Motor neuron (in vitro differentiated cells): ENCODE measurements around the gene F7. TPM values are rescaled to one million over a fixed set of nuclear protein-coding genes. Genes with fewer than 3 reads are reported as not detected.
A peak's percentile ranks its signal among the peaks of the same experiment; 100 is the strongest.
"Not testable (repeated sequence)": the region's sequence is repeated elsewhere in the genome, so short reads cannot be mapped to it uniquely, and the experiment has no call there.

ENCODE experiments used
- ATAC-seq, 8 experiments: fragments of 200-7000 bp; cut with Tn5 transposase; replicated peaks in 6 of 8; 2 replicates each; pipeline ENCODE4 v1.8.0; 2021; ENCODE audit warnings: mild to moderate bottlenecking in 8 of 8, moderate library complexity in 8 of 8
- H3K27ac ChIP-seq, 2 donors: fragments of 250-450 bp; sonication (Bioruptor Pico); 2 replicates each; pipeline ENCODE4 v1.9.0; 2021; ENCODE audit warnings: antibody characterized with exemption in 2 of 2, mild to moderate bottlenecking in 2 of 2, moderate library complexity in 1 of 2
- H3K4me1 ChIP-seq, 2 donors: fragments of 250-450 bp; sonication (Bioruptor Pico); replicated peaks in 1 of 2; 2 replicates each; pipeline ENCODE4 v1.6.1; 2021; ENCODE audit warnings: antibody characterized with exemption in 2 of 2, mild to moderate bottlenecking in 2 of 2, moderate library complexity in 1 of 2
- H3K4me3 ChIP-seq, 5 donors: fragments of 250-450 bp; sonication (Bioruptor Pico); 2 replicates each; pipeline ENCODE4 v1.9.0; 2021; ENCODE audit warnings: antibody characterized with exemption in 5 of 5, mild to moderate bottlenecking in 5 of 5, moderate library complexity in 4 of 5
- WGBS, 10 experiments: fragments of 450-650 bp; shearing (Covaris generic); methylation state at CpG; one replicate each; pipeline ENCODE4 v1.0.0; 2022; 5-methylcytosine and 5-hydroxymethylcytosine counted together
- in situ Hi-C, 9 experiments: fragments of 400-800 bp; cut with MboI; loops; one replicate each; pipeline ENCODE4 v1.15.0; 2021; ENCODE audit warnings: low sequenced_read_pairs in 9 of 9, low pct_unique_long_range_greater_than_20kb in 2 of 9; ENCODE audit not compliant: unreplicated experiment in 9 of 9
- total RNA-seq, 8 experiments: library from RNA; unstranded; fragments of 300-600 nt; gene quantifications; 2 replicates each; pipeline versions ENCODE4 v1.2.3 to v1.2.4, GENCODE V29; 2022

F7 gene
- total RNA-seq, 8 experiments from 2014 or later = 0.14 to 0.76 (median 0.28) TPM

DNA sequence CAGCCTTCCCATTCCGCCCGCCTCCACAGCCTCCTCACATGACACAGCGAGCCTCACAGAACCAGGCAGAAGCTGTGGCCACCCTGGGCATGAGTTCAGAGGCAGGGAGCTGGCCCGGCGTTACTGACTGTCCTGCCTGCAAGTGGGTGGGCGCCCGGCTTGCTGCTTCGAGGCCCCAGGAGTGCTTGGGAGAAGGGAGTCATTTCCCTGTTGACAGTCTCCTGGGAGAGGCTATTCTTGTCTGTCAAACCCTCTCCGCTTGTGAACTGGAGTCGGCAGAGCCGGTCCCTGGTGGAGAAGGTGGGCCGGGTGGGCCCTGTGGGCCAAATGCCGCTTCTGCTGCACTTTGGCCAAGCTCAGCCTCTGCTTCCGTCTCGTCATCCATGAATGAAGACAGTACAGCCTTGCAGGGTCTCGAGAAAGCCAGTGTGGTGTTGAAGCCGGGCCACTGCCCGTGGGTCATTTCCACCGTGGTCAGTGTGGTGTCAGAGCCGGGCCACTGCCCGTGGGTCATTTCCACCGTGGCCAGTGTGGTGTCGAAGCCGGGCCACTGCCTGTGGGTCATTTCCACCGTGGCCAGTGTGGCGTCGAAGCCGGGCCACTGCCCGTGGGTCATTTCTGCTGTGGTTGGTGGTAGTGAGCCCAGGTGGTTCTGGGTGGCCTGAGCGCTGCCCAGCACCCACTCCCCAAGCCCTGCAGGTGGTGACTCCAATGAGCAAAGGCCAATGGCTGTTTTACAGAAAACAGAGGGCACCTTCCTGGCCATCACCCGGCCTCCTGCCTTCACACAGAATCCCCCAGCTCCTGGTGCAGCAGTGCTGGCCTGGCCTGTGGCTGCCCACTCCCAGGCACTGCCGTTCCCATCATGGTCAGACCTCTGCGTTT lies 13.5 kb upstream of the F7 start:
- peaks cover 5 to 6% of the 10 kb centered on the region in 2 donors for H3K4me1 ChIP-seq
- no peak for ATAC-seq
- 49 to 100% (median 91%) methylated on average over 2 to 11 of the region's 33 CpGs; no CpG with 5 or more reads in 4 of the 10 experiments for WGBS, 10 experiments
- H3K27ac ChIP-seq = no peak overlapping the region
- in situ Hi-C loops = no loop called here
- H3K4me3 ChIP-seq = no peak overlapping the region

- ATAC-seq = no peak
- no peak overlapping the region for H3K27ac ChIP-seq
- in situ Hi-C loops = no loop called here
- peaks cover 5 to 12% of the 10 kb centered on the region in 2 donors for H3K4me1 ChIP-seq
- 60 to 79% (median 70%) methylated on average over 1 to 3 of the region's 25 CpGs; no CpG with 5 or more reads in 6 of the 10 experiments for WGBS, 10 experiments
- H3K4me3 ChIP-seq = no peak overlapping the region
These were observed 12.6 kb upstream of the F7 start for GRCh38 chr13:113092776-113093579.

- in situ Hi-C loops = no loop called here
- WGBS, 10 experiments = 67 to 89% (median 73%) methylated on average over 2 to 21 of the region's 29 CpGs; no CpG with 5 or more reads in 6 of the 10 experiments
- no peak overlapping the region for H3K27ac ChIP-seq
- no peak for ATAC-seq
- peaks cover 5 to 12% of the 10 kb centered on the region in 2 donors for H3K4me1 ChIP-seq
- H3K4me3 ChIP-seq = no peak overlapping the region
These were observed 11.8 kb upstream of the F7 start for GRCh38 chr13:113093580-113094409.

GRCh38 chr13:113094410-113094800 lies 11.2 kb upstream of the F7 start:
- WGBS, 10 experiments = no CpG with 5 or more reads among the region's 14 CpGs
- no peak for ATAC-seq
- Histone ChIP-seq H3K4me1 (peaks cover 5 to 12% of the 10 kb centered on the region in 2 donors), H3K27ac (no peak overlapping the region), H3K4me3 (no peak overlapping the region)
- in situ Hi-C loops = no loop called here

DNA sequence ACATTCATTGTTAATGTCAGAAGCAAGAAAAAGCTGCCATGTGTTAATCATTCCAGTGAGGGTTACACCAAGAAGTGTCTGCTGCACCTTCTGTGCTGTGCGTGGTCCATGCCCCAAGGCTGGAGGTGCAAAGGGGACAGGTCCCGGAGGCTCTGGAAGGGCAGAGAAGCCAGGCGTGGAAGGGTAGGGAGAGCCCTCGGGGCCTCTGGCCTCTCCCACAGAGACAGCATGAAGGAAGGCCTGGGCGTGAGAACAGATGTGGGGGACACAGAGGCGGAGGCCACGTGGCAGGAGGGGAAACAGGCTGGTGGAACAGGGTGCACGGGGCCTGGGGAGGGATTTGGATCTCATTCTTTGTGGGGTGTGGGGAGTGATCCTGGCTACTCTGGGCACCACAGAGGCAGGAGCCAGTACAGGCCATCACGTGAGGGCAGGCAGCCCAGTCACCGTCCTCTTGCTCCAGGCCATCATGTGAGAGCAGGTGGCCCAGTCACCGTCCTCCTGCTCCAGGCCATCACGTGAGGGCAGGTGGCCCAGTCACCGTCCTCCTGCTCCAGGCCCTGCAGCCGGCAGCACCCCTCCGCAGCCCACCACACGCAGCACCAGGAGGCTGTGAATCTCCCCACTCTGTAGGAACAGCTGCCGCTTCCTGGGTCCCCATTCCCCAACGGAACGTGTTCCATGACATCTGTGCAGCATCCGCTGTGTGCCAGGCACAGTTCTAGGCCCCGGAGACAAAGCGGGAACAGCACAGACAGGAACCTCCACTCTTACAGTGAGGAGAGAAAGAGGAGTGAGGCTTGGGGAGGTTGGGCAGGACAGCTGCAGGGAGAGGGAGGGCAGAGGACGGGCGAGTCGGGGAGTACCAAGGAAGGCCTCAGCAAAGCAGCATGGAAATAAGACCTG lies 10.2 kb upstream of the F7 start:
- ATAC-seq = peak in 1 of 8 experiments; percentile 5
- in situ Hi-C loops = no loop called here
- H3K27ac ChIP-seq = no peak overlapping the region
- no peak overlapping the region for H3K4me3 ChIP-seq
- peaks cover 5 to 12% of the 10 kb centered on the region in 2 donors for H3K4me1 ChIP-seq
- 20 to 94% (median 55%) methylated on average over 1 to 8 of the region's 25 CpGs; no CpG with 5 or more reads in 6 of the 10 experiments for WGBS, 10 experiments

- H3K4me1 ChIP-seq = peaks cover 5 to 12% of the 10 kb centered on the region in 2 donors
- in situ Hi-C loops = no loop called here
These were observed 9.4 kb upstream of the F7 start for GRCh38 chr13:113096052-113096744.

GRCh38 chr13:113096745-113097305 lies 8.8 kb upstream of the F7 start:
- no peak overlapping the region for H3K27ac ChIP-seq
- H3K4me1 ChIP-seq = peaks cover 5 to 12% of the 10 kb centered on the region in 2 donors
- in situ Hi-C loops = no loop called here
- ATAC-seq = peak in 3 of 8 experiments; percentile 10 to 19 (median 11)
- 3 to 98% (median 52%) methylated on average over 1 to 10 of the region's 52 CpGs; no CpG with 5 or more reads in 4 of the 10 experiments for WGBS, 10 experiments
- no peak overlapping the region for H3K4me3 ChIP-seq

More at GRCh38 chr13:113096052-113096744, 9.4 kb upstream of the F7 start:
- Histone ChIP-seq H3K4me3 (no peak overlapping the region), H3K27ac (no peak overlapping the region)
- peak in 3 of 8 experiments; percentile 1 to 10 (median 7) for ATAC-seq
- WGBS, 10 experiments = 40 to 94% methylated on average over 1 to 5 of the region's 61 CpGs; no CpG with 5 or more reads in 8 of the 10 experiments

- peak in 2 of 8 experiments; percentile 4 to 8 for ATAC-seq
- Histone ChIP-seq H3K27ac (peak overlapping the region in 1 of 2 donors; percentile 69), H3K4me1 (peaks cover 5 to 12% of the 10 kb centered on the region in 2 donors), H3K4me3 (no peak overlapping the region)
- in situ Hi-C loops = no loop called here
- 0 to 100% (median 65%) methylated on average over 1 to 4 of the region's 7 CpGs; no CpG with 5 or more reads in 6 of the 10 experiments for WGBS, 10 experiments
These were observed 7.9 kb upstream of the F7 start for GRCh38 chr13:113097651-113098050.

DNA sequence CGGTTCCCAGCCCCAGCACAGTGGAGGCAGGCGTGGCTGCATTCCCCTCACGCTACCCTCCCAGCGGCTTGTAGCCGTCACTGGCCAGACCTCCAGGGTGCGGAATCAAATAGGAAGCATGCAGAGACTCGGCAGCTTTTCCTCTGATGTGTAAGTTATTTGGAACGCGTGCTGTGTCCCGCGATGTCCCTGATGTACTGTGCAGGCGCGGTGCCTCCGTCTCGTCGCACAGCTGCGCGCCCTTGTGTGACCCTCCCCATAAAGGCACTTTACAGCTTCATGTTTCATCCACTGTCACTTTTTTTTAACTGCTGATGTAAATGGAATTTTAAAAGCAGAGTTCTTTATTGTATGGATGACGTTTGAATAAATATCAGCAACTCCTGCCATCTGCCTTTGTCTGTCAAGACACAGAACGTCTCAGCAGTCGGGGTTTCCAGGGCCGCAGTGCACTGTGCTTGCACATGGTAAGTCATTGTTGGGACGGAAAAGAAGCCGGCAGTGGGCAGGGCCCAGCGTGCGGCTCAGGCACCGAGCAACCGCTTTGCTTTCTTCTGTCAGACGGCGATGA lies 7.3 kb upstream of the F7 start:
- in situ Hi-C loops = no loop called here
- peaks cover 5 to 12% of the 10 kb centered on the region in 2 donors for H3K4me1 ChIP-seq
- 0 to 64% (median 8%) methylated on average over 1 to 16 of the region's 30 CpGs; no CpG with 5 or more reads in 1 of the 10 experiments for WGBS, 10 experiments
- H3K27ac ChIP-seq = peak overlapping the region in 1 of 2 donors; percentile 69
- no peak overlapping the region for H3K4me3 ChIP-seq
- peak; percentile 47 to 96 (median 80) for ATAC-seq

DNA sequence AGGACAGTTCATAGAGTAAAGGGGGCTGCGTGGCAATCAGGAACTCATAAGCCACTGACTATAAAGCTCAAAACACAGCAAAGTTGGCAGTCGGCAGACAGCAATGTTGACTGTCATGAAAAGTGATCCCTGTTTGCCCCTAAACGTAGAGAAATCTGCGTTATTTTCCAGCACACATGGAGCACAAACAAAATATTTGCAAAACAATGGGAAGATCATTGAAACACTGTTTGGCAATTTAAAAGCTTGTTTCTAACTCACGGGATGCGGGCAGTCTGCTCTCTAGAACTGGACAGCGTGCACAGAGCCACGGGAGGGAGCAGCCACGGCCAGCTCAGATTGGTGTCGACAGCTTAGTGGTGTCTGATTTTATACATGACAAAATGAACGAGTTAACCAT lies 6.4 kb upstream of the F7 start:
- WGBS, 10 experiments = 8 to 100% (median 33%) methylated on average over 1 to 11 of the region's 11 CpGs; no CpG with 5 or more reads in 2 of the 10 experiments
- Histone ChIP-seq H3K4me3 (no peak overlapping the region), H3K4me1 (peaks cover 5 to 12% of the 10 kb centered on the region in 2 donors), H3K27ac (no peak overlapping the region)
- ATAC-seq = no peak
- in situ Hi-C loops = no loop called here

DNA sequence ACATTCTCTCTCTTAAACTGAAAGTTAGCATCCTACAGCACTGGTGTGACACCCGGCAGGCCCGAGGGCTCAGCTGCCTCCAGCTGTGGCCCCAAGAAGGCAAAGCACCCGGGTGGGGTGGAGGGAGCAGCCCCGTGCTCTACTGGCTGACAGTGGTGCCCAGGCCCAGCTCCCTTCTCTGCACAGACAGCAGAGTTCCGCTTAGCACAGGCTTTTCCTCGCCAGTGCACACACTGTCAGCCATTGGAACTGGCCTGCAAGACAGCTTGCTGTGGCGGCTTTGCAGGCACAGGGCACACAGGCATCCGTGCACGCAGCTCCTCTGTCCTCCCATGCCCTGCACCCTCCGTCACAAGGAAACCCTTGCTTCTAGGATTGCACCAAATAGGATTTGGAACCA lies 3.3 kb upstream of the F7 start:
- peaks cover 0 to 11% of the 10 kb centered on the region in 2 donors for H3K4me1 ChIP-seq
- H3K4me3 ChIP-seq, ATAC-seq, in situ Hi-C loops, H3K27ac ChIP-seq: not testable (repeated sequence)
- 20 to 85% (median 60%) methylated on average over 1 to 6 of the region's 10 CpGs; no CpG with 5 or more reads in 3 of the 10 experiments for WGBS, 10 experiments
